ENCODE results near the gene STARD13.

STARD13 gene

DNA sequence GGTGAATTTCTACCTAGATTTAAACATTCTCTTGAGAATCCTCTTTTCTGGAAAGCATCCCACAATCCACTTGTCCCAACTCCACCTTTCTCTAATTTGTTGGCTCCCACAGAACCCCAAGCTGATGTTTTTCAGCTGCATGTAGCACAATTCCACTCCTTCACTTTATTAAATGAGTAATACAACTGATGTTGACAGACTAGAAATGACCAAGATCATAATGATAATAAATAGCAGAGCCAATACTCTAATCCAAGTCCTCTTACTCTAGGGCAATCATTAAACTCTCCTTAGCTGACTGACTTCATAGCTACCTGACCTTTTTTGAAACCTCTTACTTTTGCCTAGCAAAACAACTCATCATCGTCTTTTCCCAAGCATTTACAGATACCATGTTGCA is 27.9 kb upstream of the STARD13 start:
- Histone ChIP-seq H3F3A (ENCODE audit: insufficient read depth, low read length) (no peaks in the 10 kb centered on the region), H3K9me3 (replicated peaks; ENCODE audit: insufficient read depth, low read length) (no peaks in the 10 kb centered on the region), H3K27me3 (replicated peaks; ENCODE audit: insufficient read depth, low read length) (no peaks in the 10 kb centered on the region), H3K4me2 (ENCODE audit: low read depth, low read length) (no peak overlapping the region), H3K36me3 (replicated peaks; ENCODE audit: insufficient read depth, low read length) (no peaks in the 10 kb centered on the region), H2AFZ (ENCODE audit: low read length) (no peak overlapping the region), H3K4me3 (ENCODE audit: low read length) (no peak overlapping the region), H3K27ac (ENCODE audit: low read length) (no peak overlapping the region), H3K79me2 (ENCODE audit: low read length) (no peaks in the 10 kb centered on the region), H3K9ac (ENCODE audit: low read length) (no peak overlapping the region), H4K20me1 (ENCODE audit: insufficient read depth, low read length) (no peaks in the 10 kb centered on the region), H3K9me2 (replicated peaks; ENCODE audit: insufficient read depth, low read length) (no peaks in the 10 kb centered on the region), H3K4me1 (ENCODE audit: low read length) (no peaks in the 10 kb centered on the region)
- TF ChIP-seq EZH2phosphoT487 (IDR thresholded peaks at IDR 0.05; ENCODE audit: low read length): no peak
- TF ChIP-seq EZH2 (optimal IDR thresholded peaks at IDR 0.05; ENCODE audit: low read depth, low read length): no peak
- TF ChIP-seq, protein P1, sequence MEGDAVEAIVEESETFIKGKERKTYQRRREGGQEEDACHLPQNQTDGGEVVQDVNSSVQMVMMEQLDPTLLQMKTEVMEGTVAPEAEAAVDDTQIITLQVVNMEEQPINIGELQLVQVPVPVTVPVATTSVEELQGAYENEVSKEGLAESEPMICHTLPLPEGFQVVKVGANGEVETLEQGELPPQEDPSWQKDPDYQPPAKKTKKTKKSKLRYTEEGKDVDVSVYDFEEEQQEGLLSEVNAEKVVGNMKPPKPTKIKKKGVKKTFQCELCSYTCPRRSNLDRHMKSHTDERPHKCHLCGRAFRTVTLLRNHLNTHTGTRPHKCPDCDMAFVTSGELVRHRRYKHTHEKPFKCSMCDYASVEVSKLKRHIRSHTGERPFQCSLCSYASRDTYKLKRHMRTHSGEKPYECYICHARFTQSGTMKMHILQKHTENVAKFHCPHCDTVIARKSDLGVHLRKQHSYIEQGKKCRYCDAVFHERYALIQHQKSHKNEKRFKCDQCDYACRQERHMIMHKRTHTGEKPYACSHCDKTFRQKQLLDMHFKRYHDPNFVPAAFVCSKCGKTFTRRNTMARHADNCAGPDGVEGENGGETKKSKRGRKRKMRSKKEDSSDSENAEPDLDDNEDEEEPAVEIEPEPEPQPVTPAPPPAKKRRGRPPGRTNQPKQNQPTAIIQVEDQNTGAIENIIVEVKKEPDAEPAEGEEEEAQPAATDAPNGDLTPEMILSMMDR (IDR thresholded peaks at IDR 0.05; ENCODE audit: low read length): no peak
- DNase-seq: no peak

DNA sequence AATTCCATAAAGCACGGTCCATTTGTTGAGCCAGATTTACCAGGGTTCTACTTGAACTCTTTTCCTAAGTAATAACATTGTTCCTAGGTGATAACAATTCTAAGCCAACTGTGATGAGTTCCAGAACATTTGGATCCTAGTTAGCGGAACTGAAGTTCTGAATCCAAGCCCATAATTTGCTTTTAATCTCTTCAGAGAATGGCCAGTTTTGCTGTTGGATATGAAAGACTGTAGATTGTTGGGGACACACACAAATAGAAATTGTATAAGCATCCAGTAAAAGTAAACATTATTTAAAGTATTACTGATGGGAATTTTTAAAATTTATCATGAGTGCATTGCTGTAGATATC is 27.3 kb upstream of the STARD13 start:
- no peak for TF ChIP-seq EZH2 (optimal IDR thresholded peaks at IDR 0.05; ENCODE audit: low read depth, low read length)
- TF ChIP-seq, protein P1 (IDR thresholded peaks at IDR 0.05; ENCODE audit: low read length): no peak
- TF ChIP-seq EZH2phosphoT487 (IDR thresholded peaks at IDR 0.05; ENCODE audit: low read length): no peak
- DNase-seq: no peak
- Histone ChIP-seq H3K9me2 (replicated peaks; ENCODE audit: insufficient read depth, low read length) (no peaks in the 10 kb centered on the region), H2AFZ (ENCODE audit: low read length) (no peak overlapping the region), H3F3A (ENCODE audit: insufficient read depth, low read length) (no peaks in the 10 kb centered on the region), H3K27me3 (replicated peaks; ENCODE audit: insufficient read depth, low read length) (no peaks in the 10 kb centered on the region), H4K20me1 (ENCODE audit: insufficient read depth, low read length) (no peaks in the 10 kb centered on the region), H3K4me1 (ENCODE audit: low read length) (no peaks in the 10 kb centered on the region), H3K79me2 (ENCODE audit: low read length) (no peaks in the 10 kb centered on the region), H3K4me3 (ENCODE audit: low read length) (no peak overlapping the region), H3K9me3 (replicated peaks; ENCODE audit: insufficient read depth, low read length) (no peaks in the 10 kb centered on the region), H3K27ac (ENCODE audit: low read length) (no peak overlapping the region), H3K4me2 (ENCODE audit: low read depth, low read length) (no peak overlapping the region), H3K9ac (ENCODE audit: low read length) (no peak overlapping the region), H3K36me3 (replicated peaks; ENCODE audit: insufficient read depth, low read length) (no peaks in the 10 kb centered on the region)

DNA sequence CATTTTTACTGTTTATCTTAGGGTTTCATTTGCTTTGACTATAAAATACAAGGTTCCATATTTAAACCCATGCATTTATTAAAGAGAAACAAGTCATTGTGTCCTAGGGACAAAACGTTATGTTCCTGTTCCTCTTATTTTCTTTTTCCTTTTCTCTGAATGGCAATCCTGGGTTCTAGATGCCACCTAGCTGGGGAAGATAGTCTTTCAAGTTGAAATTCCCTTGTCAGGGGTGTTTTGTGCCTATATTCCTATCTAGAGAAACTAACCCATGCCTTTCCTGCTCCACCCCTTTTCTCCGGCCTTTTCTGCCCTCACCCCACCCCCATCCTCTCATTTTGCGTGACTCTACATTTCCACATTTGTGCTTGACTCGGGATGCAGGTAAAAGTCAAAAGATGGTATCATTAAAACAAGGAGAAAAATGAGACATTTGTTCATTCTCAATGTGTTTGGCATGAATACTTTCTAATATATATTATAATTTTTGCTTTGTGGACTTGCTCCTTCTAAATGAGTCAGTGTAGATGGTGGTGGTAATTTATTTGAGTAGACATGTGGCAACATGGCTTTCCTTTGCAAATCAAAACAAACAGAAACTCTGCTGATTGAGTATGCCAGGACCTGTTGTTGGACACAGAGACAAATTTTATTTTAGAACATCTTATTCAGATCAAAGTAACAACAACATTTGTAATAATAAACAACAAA is 26.8 kb upstream of the STARD13 start:
- no peaks in the 10 kb centered on the region for H3F3A ChIP-seq (ENCODE audit: insufficient read depth, low read length)
- H3K9me3 ChIP-seq (replicated peaks; ENCODE audit: insufficient read depth, low read length): no peaks in the 10 kb centered on the region
- no peak overlapping the region for H3K27ac ChIP-seq (ENCODE audit: low read length)
- no peaks in the 10 kb centered on the region for H3K36me3 ChIP-seq (replicated peaks; ENCODE audit: insufficient read depth, low read length)
- H3K4me1 ChIP-seq (ENCODE audit: low read length): no peaks in the 10 kb centered on the region
- TF ChIP-seq, protein P1 (IDR thresholded peaks at IDR 0.05; ENCODE audit: low read length): no peak
- no peak for TF ChIP-seq EZH2phosphoT487 (IDR thresholded peaks at IDR 0.05; ENCODE audit: low read length)
- TF ChIP-seq EZH2 (optimal IDR thresholded peaks at IDR 0.05; ENCODE audit: low read depth, low read length): no peak
- no peak overlapping the region for H3K4me3 ChIP-seq (ENCODE audit: low read length)
- no peak overlapping the region for H3K4me2 ChIP-seq (ENCODE audit: low read depth, low read length)
- no peak overlapping the region for H3K9ac ChIP-seq (ENCODE audit: low read length)
- no peak overlapping the region for H2AFZ ChIP-seq (ENCODE audit: low read length)
- H4K20me1 ChIP-seq (ENCODE audit: insufficient read depth, low read length): no peaks in the 10 kb centered on the region
- no peak for DNase-seq
- H3K27me3 ChIP-seq (replicated peaks; ENCODE audit: insufficient read depth, low read length): no peaks in the 10 kb centered on the region
- H3K79me2 ChIP-seq (ENCODE audit: low read length): no peaks in the 10 kb centered on the region
- no peaks in the 10 kb centered on the region for H3K9me2 ChIP-seq (replicated peaks; ENCODE audit: insufficient read depth, low read length)

Data from MM.1S (cell line).